MM.1S (cell line): ENCODE data around the gene CYFIP1.

ENCODE experiments used
- CTCF ChIP-seq: fragments of 300-600 bp; sonication (generic); IDR thresholded peaks from 2 replicates; pipeline ENCODE4 v1.5.1; 2016; ENCODE audit warnings: antibody characterized with exemption, low read length, mixed read lengths
- EZH2 ChIP-seq: fragments of 300-600 bp; sonication (generic); optimal IDR thresholded peaks from 2 replicates; pipeline ENCODE3; 2017; ENCODE audit warnings: low read depth, mild to moderate bottlenecking, antibody characterized with exemption, low read length, mixed read lengths

GRCh38 chr15:23014394-23015000 lies 34.3 kb upstream of the CYFIP1 start:
- no peak for TF ChIP-seq CTCF
- no peak for TF ChIP-seq EZH2
